WTC11 (cell line): ENCODE measurements around the gene SGCA. TPM values are rescaled to one million over a fixed set of nuclear protein-coding genes. Genes with fewer than 3 reads are reported as not detected.

ENCODE experiments used
- ATAC-seq: fragments of 200-7000 bp; cut with Tn5 transposase; 2 replicates; pipeline ENCODE4 v1.10.0; 2021; ENCODE audit warnings: mild to moderate bottlenecking, moderate library complexity
- CTCF ChIA-PET: fragments of 300-600 bp; sonication (Branson Sonifier 250); formaldehyde crosslinking; loops from one replicate; lab custom pipeline; 2021; ENCODE audit warnings: antibody characterized with exemption; lab: Charles Lee
- POLR2A ChIA-PET: fragments of 350-600 bp; sonication (Branson Sonifier 250); formaldehyde crosslinking; loops from one replicate; lab custom pipeline; 2021; ENCODE audit warnings: antibody characterized with exemption; lab: Charles Lee
- DNase-seq: peaks from one replicate; pipeline ENCODE4 v3.0.0; 2021; ENCODE audit warnings: low spot score
- H3K27ac Mint-ChIP-seq: 2 replicates; pipeline ENCODE4 v1.8.0; 2021; ENCODE audit warnings: mixed read lengths
- H3K27me3 Mint-ChIP-seq: 2 replicates; pipeline ENCODE4 v1.8.0; 2021; ENCODE audit warnings: low read depth, mild to moderate bottlenecking, moderate library complexity, mixed read lengths
- H3K36me3 Mint-ChIP-seq: 2 replicates; pipeline ENCODE4 v1.8.0; 2021; ENCODE audit warnings: mixed read lengths
- H3K4me1 Mint-ChIP-seq: 2 replicates; pipeline ENCODE4 v1.8.0; 2022; ENCODE audit warnings: mixed read lengths
- H3K4me3 Mint-ChIP-seq: 2 replicates; pipeline ENCODE4 v1.8.0; 2021; ENCODE audit warnings: mild to moderate bottlenecking, moderate library complexity, mixed read lengths
- H3K9me3 Mint-ChIP-seq: 2 replicates; pipeline ENCODE4 v1.8.0; 2021; ENCODE audit warnings: mixed read lengths
- ATF1 ChIP-seq: sonication (generic); formaldehyde crosslinking; IDR thresholded peaks from 2 replicates; pipeline ENCODE4 v1.8.1; 2023; ENCODE audit warnings: mild to moderate bottlenecking, moderate library complexity, missing genetic modification reagents
- E2F1 ChIP-seq: sonication (generic); formaldehyde crosslinking; IDR thresholded peaks from 2 replicates; pipeline ENCODE4 v1.8.0; 2022; ENCODE audit warnings: mild to moderate bottlenecking, missing genetic modification reagents
- ERG ChIP-seq: fragments of 250-450 bp; sonication (Bioruptor Pico); IDR thresholded peaks from 2 replicates; pipeline ENCODE4 v1.8.0; 2021; ENCODE audit warnings: mild to moderate bottlenecking
- ETV6 ChIP-seq: sonication (generic); formaldehyde crosslinking; IDR thresholded peaks from 2 replicates; pipeline ENCODE4 v1.8.1; 2022; ENCODE audit warnings: mild to moderate bottlenecking, missing genetic modification reagents
- GABPB1 ChIP-seq: sonication (generic); formaldehyde crosslinking; IDR thresholded peaks from 2 replicates; pipeline ENCODE4 v1.8.1; 2023; ENCODE audit warnings: mild to moderate bottlenecking, missing genetic modification reagents
- HMGXB4 ChIP-seq: sonication (generic); formaldehyde crosslinking; IDR thresholded peaks from 2 replicates; pipeline ENCODE4 v1.8.1; 2023; ENCODE audit warnings: mild to moderate bottlenecking, moderate library complexity, missing genetic modification reagents
- MAX ChIP-seq: sonication (generic); formaldehyde crosslinking; IDR thresholded peaks from 2 replicates; pipeline ENCODE4 v1.8.0; 2022; ENCODE audit warnings: mild to moderate bottlenecking, missing genetic modification reagents
- MXD4 ChIP-seq: fragments of 250-450 bp; sonication (Bioruptor Pico); IDR thresholded peaks from 2 replicates; pipeline ENCODE4 v1.8.0; 2021; ENCODE audit warnings: mild to moderate bottlenecking, moderate library complexity, borderline replicate concordance
- NFE2L1 ChIP-seq: sonication (generic); formaldehyde crosslinking; IDR thresholded peaks from 2 replicates; pipeline ENCODE4 v1.8.1; 2023; ENCODE audit warnings: missing genetic modification reagents
- NR1H2 ChIP-seq: sonication (generic); formaldehyde crosslinking; IDR thresholded peaks from 2 replicates; pipeline ENCODE4 v1.9.0; 2021; ENCODE audit warnings: mild to moderate bottlenecking, moderate library complexity, missing genetic modification reagents
- PRRX2 ChIP-seq: fragments of 250-450 bp; sonication (Bioruptor Pico); IDR thresholded peaks from 2 replicates; pipeline ENCODE4 v1.8.0; 2021; ENCODE audit warnings: mild to moderate bottlenecking
- RELA ChIP-seq: sonication (generic); formaldehyde crosslinking; IDR thresholded peaks from 2 replicates; pipeline ENCODE4 v1.8.1; 2022; ENCODE audit warnings: missing genetic modification reagents, mild to moderate bottlenecking, borderline replicate concordance
- RORB ChIP-seq: fragments of 250-450 bp; sonication (Bioruptor Pico); IDR thresholded peaks from 2 replicates; pipeline ENCODE4 v1.9.0; 2021; ENCODE audit warnings: mild to moderate bottlenecking
- SMAD3 ChIP-seq: sonication (generic); formaldehyde crosslinking; IDR thresholded peaks from 2 replicates; pipeline ENCODE4 v1.8.0; 2022; ENCODE audit warnings: missing genetic modification reagents, mild to moderate bottlenecking, borderline replicate concordance
- SMAD4 ChIP-seq: sonication (generic); formaldehyde crosslinking; IDR thresholded peaks from 2 replicates; pipeline ENCODE4 v1.8.0; 2022; ENCODE audit warnings: mild to moderate bottlenecking, missing genetic modification reagents
- TEAD4 ChIP-seq: sonication (generic); formaldehyde crosslinking; IDR thresholded peaks from 2 replicates; pipeline ENCODE4 v1.8.0; 2022; ENCODE audit warnings: mild to moderate bottlenecking, missing genetic modification reagents
- ZNF121 ChIP-seq: sonication (generic); formaldehyde crosslinking; IDR thresholded peaks from 2 replicates; pipeline ENCODE4 v1.8.0; 2023; ENCODE audit warnings: missing genetic modification reagents
- total RNA-seq: library from RNA; stranded (reverse); gene quantifications from 3 replicates; pipeline ENCODE4 v1.2.3, GENCODE V29; 2021
- TF ChIP-seq, protein P1 (sequence below): sonication (generic); formaldehyde crosslinking; IDR thresholded peaks from 2 replicates; pipeline ENCODE4 v1.8.0; 2023; ENCODE audit warnings: missing genetic modification reagents, mild to moderate bottlenecking, borderline replicate concordance
- TF ChIP-seq, protein P2 (sequence below): fragments of 250-450 bp; sonication (Bioruptor Pico); IDR thresholded peaks from 2 replicates; pipeline ENCODE4 v1.9.0; 2021; ENCODE audit warnings: moderate library complexity, mild to moderate bottlenecking, inconsistent platforms, borderline replicate concordance
- TF ChIP-seq, protein P3 (sequence below): sonication (generic); formaldehyde crosslinking; IDR thresholded peaks from 2 replicates; pipeline ENCODE4 v1.8.1; 2023; ENCODE audit warnings: mild to moderate bottlenecking, missing genetic modification reagents
- TF ChIP-seq, protein P4 (sequence below): fragments of 200-600 bp; IDR thresholded peaks from 2 replicates; pipeline ENCODE4 v1.8.0; 2022; ENCODE audit warnings: antibody characterized with exemption

Gene SGCA
- total RNA-seq, 1 experiment from 2014 or later, result 1.0 TPM

- ATAC-seq (no peak), DNase-seq (no peak)
- Mint-ChIP-seq H3K27ac (no peak overlapping the region), H3K36me3 (no peaks in the 10 kb centered on the region), H3K4me3 (no peak overlapping the region), H3K27me3 (peaks cover 66% of the 10 kb centered on the region), H3K4me1 (peaks cover 47% of the 10 kb centered on the region), H3K9me3 (no peaks in the 10 kb centered on the region)
- ChIA-PET POLR2A (interaction anchor here (1.1 kb wide), 1 partner anchor 26 kb away, joined by 3 read pairs; no protein-coding TSS in a partner anchor), CTCF (interaction anchor here (0.6 to 15.3 kb wide), 9 partner anchors 9 to 194 kb away, joined by 3 to 514 read pairs (median 3); partner anchors contain the start of genes LRRC59 and TMEM92)
- TF ChIP-seq MAX (CRISPR knock-in tag) (no peak), RORB (no peak), RELA (no peak), ZNF121 (CRISPR knock-in tag) (no peak), SMAD3 (CRISPR knock-in tag) (no peak), NR1H2 (no peak), ATF1 (CRISPR knock-in tag) (no peak)
- TF ChIP-seq, protein P1, sequence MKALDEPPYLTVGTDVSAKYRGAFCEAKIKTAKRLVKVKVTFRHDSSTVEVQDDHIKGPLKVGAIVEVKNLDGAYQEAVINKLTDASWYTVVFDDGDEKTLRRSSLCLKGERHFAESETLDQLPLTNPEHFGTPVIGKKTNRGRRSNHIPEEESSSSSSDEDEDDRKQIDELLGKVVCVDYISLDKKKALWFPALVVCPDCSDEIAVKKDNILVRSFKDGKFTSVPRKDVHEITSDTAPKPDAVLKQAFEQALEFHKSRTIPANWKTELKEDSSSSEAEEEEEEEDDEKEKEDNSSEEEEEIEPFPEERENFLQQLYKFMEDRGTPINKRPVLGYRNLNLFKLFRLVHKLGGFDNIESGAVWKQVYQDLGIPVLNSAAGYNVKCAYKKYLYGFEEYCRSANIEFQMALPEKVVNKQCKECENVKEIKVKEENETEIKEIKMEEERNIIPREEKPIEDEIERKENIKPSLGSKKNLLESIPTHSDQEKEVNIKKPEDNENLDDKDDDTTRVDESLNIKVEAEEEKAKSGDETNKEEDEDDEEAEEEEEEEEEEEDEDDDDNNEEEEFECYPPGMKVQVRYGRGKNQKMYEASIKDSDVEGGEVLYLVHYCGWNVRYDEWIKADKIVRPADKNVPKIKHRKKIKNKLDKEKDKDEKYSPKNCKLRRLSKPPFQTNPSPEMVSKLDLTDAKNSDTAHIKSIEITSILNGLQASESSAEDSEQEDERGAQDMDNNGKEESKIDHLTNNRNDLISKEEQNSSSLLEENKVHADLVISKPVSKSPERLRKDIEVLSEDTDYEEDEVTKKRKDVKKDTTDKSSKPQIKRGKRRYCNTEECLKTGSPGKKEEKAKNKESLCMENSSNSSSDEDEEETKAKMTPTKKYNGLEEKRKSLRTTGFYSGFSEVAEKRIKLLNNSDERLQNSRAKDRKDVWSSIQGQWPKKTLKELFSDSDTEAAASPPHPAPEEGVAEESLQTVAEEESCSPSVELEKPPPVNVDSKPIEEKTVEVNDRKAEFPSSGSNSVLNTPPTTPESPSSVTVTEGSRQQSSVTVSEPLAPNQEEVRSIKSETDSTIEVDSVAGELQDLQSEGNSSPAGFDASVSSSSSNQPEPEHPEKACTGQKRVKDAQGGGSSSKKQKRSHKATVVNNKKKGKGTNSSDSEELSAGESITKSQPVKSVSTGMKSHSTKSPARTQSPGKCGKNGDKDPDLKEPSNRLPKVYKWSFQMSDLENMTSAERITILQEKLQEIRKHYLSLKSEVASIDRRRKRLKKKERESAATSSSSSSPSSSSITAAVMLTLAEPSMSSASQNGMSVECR, result no peak
- TF ChIP-seq, protein P2, sequence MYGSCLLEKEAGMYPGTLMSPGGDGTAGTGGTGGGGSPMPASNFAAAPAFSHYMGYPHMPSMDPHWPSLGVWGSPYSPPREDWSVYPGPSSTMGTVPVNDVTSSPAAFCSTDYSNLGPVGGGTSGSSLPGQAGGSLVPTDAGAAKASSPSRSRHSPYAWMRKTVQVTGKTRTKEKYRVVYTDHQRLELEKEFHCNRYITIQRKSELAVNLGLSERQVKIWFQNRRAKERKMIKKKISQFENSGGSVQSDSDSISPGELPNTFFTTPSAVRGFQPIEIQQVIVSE (CRISPR knock-in tag), result no peak
- TF ChIP-seq, protein P3, sequence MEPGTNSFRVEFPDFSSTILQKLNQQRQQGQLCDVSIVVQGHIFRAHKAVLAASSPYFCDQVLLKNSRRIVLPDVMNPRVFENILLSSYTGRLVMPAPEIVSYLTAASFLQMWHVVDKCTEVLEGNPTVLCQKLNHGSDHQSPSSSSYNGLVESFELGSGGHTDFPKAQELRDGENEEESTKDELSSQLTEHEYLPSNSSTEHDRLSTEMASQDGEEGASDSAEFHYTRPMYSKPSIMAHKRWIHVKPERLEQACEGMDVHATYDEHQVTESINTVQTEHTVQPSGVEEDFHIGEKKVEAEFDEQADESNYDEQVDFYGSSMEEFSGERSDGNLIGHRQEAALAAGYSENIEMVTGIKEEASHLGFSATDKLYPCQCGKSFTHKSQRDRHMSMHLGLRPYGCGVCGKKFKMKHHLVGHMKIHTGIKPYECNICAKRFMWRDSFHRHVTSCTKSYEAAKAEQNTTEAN (CRISPR knock-in tag), result no peak
Observed at GRCh38 chr17:50203604-50204345, 38.0 kb downstream of the SGCA start.

- no peak for DNase-seq
- no peaks in the 10 kb centered on the region for H3K36me3 Mint-ChIP-seq
- no peaks in the 10 kb centered on the region for H3K9me3 Mint-ChIP-seq
- H3K27ac Mint-ChIP-seq, result no peak overlapping the region
- no peak overlapping the region for H3K4me3 Mint-ChIP-seq
- POLR2A ChIA-PET, result interaction anchor here (0.8 to 1.1 kb wide), 2 partner anchors 9 to 27 kb away, joined by 3 to 5 read pairs; no protein-coding TSS in a partner anchor
- H3K4me1 Mint-ChIP-seq, result peaks cover 54% of the 10 kb centered on the region
- no peak for ATAC-seq
- CTCF ChIA-PET, result interaction anchor here (1.0 to 15.3 kb wide), 9 partner anchors 9 to 193 kb away, joined by 3 to 514 read pairs (median 3); partner anchors contain the start of genes LRRC59 and TMEM92
- peaks cover 72% of the 10 kb centered on the region for H3K27me3 Mint-ChIP-seq
- TF ChIP-seq ATF1 (CRISPR knock-in tag) (no peak), PRRX2 (CRISPR knock-in tag) (no peak), ERG (CRISPR knock-in tag) (no peak), E2F1 (CRISPR knock-in tag) (no peak), MAX (CRISPR knock-in tag) (no peak), RORB (no peak), RELA (no peak), TEAD4 (CRISPR knock-in tag) (no peak), GABPB1 (CRISPR knock-in tag) (no peak), NR1H2 (no peak), ETV6 (CRISPR knock-in tag) (no peak), MXD4 (CRISPR knock-in tag) (no peak), NFE2L1 (no peak), SMAD4 (CRISPR knock-in tag) (no peak), HMGXB4 (CRISPR knock-in tag) (no peak)
- TF ChIP-seq, protein P4, sequence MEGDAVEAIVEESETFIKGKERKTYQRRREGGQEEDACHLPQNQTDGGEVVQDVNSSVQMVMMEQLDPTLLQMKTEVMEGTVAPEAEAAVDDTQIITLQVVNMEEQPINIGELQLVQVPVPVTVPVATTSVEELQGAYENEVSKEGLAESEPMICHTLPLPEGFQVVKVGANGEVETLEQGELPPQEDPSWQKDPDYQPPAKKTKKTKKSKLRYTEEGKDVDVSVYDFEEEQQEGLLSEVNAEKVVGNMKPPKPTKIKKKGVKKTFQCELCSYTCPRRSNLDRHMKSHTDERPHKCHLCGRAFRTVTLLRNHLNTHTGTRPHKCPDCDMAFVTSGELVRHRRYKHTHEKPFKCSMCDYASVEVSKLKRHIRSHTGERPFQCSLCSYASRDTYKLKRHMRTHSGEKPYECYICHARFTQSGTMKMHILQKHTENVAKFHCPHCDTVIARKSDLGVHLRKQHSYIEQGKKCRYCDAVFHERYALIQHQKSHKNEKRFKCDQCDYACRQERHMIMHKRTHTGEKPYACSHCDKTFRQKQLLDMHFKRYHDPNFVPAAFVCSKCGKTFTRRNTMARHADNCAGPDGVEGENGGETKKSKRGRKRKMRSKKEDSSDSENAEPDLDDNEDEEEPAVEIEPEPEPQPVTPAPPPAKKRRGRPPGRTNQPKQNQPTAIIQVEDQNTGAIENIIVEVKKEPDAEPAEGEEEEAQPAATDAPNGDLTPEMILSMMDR, result no peak
Observed at GRCh38 chr17:50204431-50204830, 38.6 kb downstream of the SGCA start.
